Motor neuron (in vitro differentiated cells): ENCODE results near the gene DNAH2. TPM values are rescaled to one million over a fixed set of nuclear protein-coding genes. Genes with fewer than 3 reads are reported as not detected.

Experiments used
- ATAC-seq, 8 experiments: fragments of 200-7000 bp; cut with Tn5 transposase; replicated peaks in 6 of 8; 2 replicates each; pipeline ENCODE4 v1.8.0; 2021; ENCODE audit warnings: mild to moderate bottlenecking in 8 of 8, moderate library complexity in 8 of 8
- H3K27ac ChIP-seq, 2 donors: fragments of 250-450 bp; sonication (Bioruptor Pico); 2 replicates each; pipeline ENCODE4 v1.9.0; 2021; ENCODE audit warnings: antibody characterized with exemption in 2 of 2, mild to moderate bottlenecking in 2 of 2, moderate library complexity in 1 of 2
- H3K4me1 ChIP-seq, 2 donors: fragments of 250-450 bp; sonication (Bioruptor Pico); replicated peaks in 1 of 2; 2 replicates each; pipeline ENCODE4 v1.6.1; 2021; ENCODE audit warnings: antibody characterized with exemption in 2 of 2, mild to moderate bottlenecking in 2 of 2, moderate library complexity in 1 of 2
- H3K4me3 ChIP-seq, 5 donors: fragments of 250-450 bp; sonication (Bioruptor Pico); 2 replicates each; pipeline ENCODE4 v1.9.0; 2021; ENCODE audit warnings: antibody characterized with exemption in 5 of 5, mild to moderate bottlenecking in 5 of 5, moderate library complexity in 4 of 5
- WGBS, 10 experiments: fragments of 450-650 bp; shearing (Covaris generic); methylation state at CpG; one replicate each; pipeline ENCODE4 v1.0.0; 2022; 5-methylcytosine and 5-hydroxymethylcytosine counted together
- in situ Hi-C, 9 experiments: fragments of 400-800 bp; cut with MboI; loops; one replicate each; pipeline ENCODE4 v1.15.0; 2021; ENCODE audit warnings: low sequenced_read_pairs in 9 of 9, low pct_unique_long_range_greater_than_20kb in 2 of 9; ENCODE audit not compliant: unreplicated experiment in 9 of 9
- total RNA-seq, 8 experiments: library from RNA; unstranded; fragments of 300-600 nt; gene quantifications; 2 replicates each; pipeline versions ENCODE4 v1.2.3 to v1.2.4, GENCODE V29; 2022

DNAH2 gene
- total RNA-seq, 8 experiments from 2014 or later, result 0.25 to 4.4 (median 0.65) TPM

DNA sequence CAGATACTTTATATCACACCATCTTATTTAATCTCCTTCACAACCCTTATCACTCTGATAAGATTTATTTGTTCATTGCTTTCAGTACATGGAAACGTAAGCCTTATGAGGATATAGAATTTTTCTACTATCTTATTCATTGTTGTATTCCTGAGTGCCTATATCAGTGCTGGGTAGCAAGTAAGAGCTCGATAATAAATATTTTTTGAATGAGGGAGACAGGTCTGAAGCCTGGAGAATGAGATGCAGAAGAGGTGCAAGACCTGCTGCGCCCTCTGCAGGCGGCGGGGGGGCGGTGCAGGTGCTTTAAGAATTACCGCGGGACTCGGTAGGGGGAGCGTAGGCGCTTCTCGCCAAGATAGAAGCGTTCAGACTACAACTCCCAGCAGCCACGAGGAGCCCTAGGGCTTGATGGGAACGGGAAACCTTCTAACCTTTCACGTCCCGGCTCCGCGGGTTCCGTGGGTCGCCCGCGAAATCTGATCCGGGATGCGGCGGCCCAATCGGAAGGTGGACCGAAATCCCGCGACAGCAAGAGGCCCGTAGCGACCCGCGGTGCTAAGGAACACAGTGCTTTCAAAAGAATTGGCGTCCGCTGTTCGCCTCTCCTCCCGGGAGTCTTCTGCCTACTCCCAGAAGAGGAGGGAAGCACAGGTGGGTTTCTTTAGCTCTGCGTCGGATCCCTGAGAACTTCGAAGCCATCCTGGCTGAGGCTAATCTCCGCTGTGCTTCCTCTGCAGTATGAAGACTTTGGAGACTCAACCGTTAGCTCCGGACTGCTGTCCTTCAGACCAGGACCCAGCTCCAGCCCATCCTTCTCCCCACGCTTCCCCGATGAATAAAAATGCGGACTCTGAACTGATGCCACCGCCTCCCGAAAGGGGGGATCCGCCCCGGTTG, 29.4 kb upstream of the DNAH2 start, which contains the start of gene WRAP53:
TSS of gene WRAP53 (plus strand) at position 570 of the 900 bp plus-strand sequence. CDS start at position 742, 172 bp downstream.
- Histone ChIP-seq H3K4me3 (peak within 1 kb of the TSS; percentile 45 to 95 (median 67)), H3K4me1 (peaks cover 4 to 11% of the 10 kb centered on the region in 2 donors), H3K27ac (peak within 1 kb of the TSS; percentile 100)
- peak; percentile 77 to 86 (median 84) for ATAC-seq
- 0 to 4% (median 0%) methylated on average over 1 to 14 of the region's 51 CpGs for WGBS, 10 experiments
- in situ Hi-C loops, result no loop called here

DNA sequence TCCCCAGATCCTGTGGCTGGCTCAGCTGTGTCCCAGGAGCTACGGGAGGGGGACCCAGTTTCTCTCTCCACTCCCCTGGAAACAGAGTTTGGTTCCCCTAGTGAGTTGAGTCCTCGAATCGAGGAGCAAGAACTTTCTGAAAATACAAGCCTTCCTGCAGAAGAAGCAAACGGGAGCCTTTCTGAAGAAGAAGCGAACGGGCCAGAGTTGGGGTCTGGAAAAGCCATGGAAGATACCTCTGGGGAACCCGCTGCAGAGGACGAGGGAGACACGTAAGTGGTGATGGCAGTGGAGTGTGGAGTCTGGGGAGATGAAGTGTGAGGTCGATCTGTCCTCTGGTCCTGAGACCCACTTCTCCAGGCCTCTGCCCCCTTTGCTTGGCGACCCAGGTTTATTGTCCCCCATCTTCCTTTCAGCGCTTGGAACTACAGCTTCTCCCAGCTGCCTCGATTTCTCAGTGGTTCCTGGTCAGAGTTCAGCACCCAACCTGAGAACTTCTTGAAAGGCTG, 28.7 kb upstream of the DNAH2 start:
- peaks cover 3 to 11% of the 10 kb centered on the region in 2 donors for H3K4me1 ChIP-seq
- WGBS, 10 experiments, result 0 to 40% (median 0%) methylated on average over 1 to 9 of the region's 13 CpGs; no CpG with 5 or more reads in 3 of the 10 experiments
- no peak overlapping the region for H3K27ac ChIP-seq
- in situ Hi-C loops, result no loop called here
- peak overlapping the region; percentile 45 to 95 (median 67) for H3K4me3 ChIP-seq
- ATAC-seq, result no peak

DNA sequence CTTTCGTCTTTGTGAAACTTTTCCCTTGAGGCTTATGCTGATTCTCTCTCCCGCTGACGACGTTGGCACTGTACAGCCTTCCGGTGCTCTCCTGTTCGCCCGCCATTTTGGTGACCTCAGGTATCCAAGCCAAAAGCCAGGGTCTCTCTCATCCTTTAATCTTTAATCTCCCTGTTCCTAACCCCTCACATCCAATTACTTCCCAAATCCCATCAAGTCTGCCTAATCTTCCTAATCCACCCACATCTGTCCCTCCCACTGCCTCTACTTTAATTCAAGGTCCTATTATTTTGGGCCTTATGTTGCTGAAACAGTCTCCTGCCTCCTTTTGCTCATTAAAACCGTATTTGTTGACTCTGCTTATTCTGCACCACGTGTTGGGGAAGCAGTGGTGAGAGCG, 22.0 kb upstream of the DNAH2 start:
- in situ Hi-C loops, result no loop called here

DNA sequence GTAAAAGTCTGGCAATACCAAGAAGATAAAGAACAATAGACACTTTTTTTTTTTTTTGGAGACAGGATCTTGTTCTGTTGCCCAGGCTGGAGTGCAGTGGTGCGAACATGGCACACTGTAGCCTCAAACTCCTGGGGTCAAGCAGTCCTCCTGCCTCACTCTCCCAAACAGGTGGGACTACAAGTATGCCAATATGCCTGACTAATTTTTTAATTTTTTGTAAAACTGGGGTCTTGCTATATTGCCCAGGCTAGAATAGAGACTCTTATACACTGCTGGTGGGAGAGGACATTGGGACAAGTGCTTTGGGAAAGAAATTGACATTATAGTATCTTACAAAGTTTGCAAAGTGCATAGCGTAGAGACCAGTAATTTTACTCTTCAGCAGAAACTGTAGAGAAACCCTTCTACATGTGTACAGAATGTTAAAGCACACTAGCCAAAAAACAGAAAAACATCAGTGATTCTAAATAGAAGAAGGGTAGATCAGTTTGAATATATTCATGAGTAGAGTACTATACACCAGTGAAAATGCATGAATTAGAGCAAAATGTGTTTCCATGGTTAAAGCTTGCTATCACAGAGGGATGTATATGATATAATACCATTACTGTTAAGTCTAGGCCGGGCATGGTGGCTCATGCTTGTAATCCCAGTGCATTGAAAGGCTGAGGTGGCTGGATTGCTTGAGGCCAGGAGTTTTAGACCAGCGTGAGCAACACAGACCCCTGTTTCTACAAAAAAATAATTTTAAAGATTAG, 19.5 kb upstream of the DNAH2 start:
- Histone ChIP-seq H3K27ac (no peak overlapping the region), H3K4me3 (no peak overlapping the region), H3K4me1 (peaks cover under 1 to 3% of the 10 kb centered on the region in 2 donors)
- no peak for ATAC-seq
- in situ Hi-C loops, result no loop called here
- WGBS, 10 experiments, result 90 to 100% (median 98%) methylated on average over 1 to 4 of the region's 4 CpGs

More for the DNA sequence above, 22.0 kb upstream of the DNAH2 start:
- no peaks in the 10 kb centered on the region for H3K4me1 ChIP-seq
- 86 to 100% (median 98%) methylated on average over 1 to 10 of the region's 10 CpGs; no CpG with 5 or more reads in 1 of the 10 experiments for WGBS, 10 experiments
- H3K4me3 ChIP-seq, result no peak overlapping the region
- no peak overlapping the region for H3K27ac ChIP-seq
- ATAC-seq, result no peak

DNA sequence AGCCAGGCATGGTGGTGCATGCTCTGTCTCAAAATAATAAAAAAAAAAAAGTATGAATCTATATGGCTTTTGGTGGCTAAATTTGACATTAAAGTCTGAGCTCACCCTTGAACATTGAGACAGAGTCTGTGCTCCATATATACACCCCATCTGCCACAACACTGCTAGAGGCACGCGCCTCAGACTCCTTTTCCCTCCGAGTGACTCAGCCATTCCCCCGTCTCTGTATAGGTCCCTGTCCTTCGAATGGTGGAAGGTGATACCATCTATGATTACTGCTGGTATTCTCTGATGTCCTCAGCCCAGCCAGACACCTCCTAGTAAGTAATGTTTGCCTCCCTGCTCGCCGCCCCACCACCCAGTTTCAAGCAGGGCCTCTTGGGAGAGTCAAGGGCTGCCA, 17.0 kb upstream of the DNAH2 start:
- 76 to 100% (median 91%) methylated on average over 1 to 5 of the region's 7 CpGs; no CpG with 5 or more reads in 2 of the 10 experiments for WGBS, 10 experiments
- Histone ChIP-seq H3K4me1 (peaks cover 15 to 16% of the 10 kb centered on the region in 2 donors), H3K27ac (no peak overlapping the region), H3K4me3 (no peak overlapping the region)
- no peak for ATAC-seq
- in situ Hi-C loops, result loop anchor here in 1 of 9 experiments (25.0 kb wide), 1 partner anchor 137 kb away; the partner anchor contains the start of gene KDM6B

DNA sequence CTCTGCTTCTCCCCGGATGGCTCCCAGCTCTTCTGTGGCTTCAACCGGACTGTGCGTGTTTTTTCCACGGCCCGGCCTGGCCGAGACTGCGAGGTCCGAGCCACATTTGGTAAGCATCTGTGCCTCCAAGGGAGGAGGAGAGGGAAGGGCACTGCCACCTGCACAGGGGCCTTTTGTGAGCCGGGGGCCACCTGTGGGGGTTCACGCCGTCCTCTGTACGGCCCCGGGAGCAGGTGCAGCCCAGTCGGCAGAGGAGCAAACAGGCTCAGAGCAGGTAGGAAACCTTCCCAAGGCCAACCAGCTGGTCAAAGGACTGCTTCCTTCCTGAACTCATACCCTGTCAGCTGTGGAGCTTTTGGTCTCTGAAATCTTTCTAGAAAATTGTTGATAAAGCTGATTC, 15.9 kb upstream of the DNAH2 start:
- peaks cover 22 to 25% of the 10 kb centered on the region in 2 donors for H3K4me1 ChIP-seq
- WGBS, 10 experiments, result 85 to 100% (median 93%) methylated on average over 2 to 10 of the region's 14 CpGs; no CpG with 5 or more reads in 6 of the 10 experiments
- ATAC-seq, result no peak
- H3K27ac ChIP-seq, result no peak overlapping the region
- H3K4me3 ChIP-seq, result no peak overlapping the region
- in situ Hi-C loops, result loop anchor here in 1 of 9 experiments (25.0 kb wide), 1 partner anchor 136 kb away; the partner anchor contains the start of gene KDM6B

DNA sequence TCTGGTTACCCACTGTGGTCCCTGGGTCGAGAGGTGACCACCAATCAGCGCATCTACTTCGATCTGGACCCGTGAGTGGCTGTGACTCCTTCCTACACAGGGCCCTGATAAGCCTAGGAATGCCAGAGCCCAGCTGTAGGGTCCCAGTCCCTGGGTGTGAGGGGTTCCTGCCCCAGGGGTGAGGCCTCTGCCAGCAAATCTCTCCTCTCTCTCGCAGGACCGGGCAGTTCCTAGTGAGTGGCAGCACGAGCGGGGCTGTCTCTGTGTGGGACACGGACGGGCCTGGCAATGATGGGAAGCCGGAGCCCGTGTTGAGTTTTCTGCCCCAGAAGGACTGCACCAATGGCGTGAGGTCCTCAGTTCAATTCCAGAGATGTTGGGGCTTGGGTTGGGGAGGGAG, 14.8 kb upstream of the DNAH2 start:
- 80 to 100% (median 80%) methylated on average over 1 of the region's 13 CpGs; no CpG with 5 or more reads in 7 of the 10 experiments for WGBS, 10 experiments
- Histone ChIP-seq H3K4me3 (no peak overlapping the region), H3K4me1 (peaks cover 30 to 31% of the 10 kb centered on the region in 2 donors), H3K27ac (peak overlapping the region; percentile 41 to 43)
- ATAC-seq, result no peak
- in situ Hi-C loops, result loop anchor here in 1 of 9 experiments (25.0 kb wide), 1 partner anchor 135 kb away; the partner anchor contains the start of gene KDM6B

DNA sequence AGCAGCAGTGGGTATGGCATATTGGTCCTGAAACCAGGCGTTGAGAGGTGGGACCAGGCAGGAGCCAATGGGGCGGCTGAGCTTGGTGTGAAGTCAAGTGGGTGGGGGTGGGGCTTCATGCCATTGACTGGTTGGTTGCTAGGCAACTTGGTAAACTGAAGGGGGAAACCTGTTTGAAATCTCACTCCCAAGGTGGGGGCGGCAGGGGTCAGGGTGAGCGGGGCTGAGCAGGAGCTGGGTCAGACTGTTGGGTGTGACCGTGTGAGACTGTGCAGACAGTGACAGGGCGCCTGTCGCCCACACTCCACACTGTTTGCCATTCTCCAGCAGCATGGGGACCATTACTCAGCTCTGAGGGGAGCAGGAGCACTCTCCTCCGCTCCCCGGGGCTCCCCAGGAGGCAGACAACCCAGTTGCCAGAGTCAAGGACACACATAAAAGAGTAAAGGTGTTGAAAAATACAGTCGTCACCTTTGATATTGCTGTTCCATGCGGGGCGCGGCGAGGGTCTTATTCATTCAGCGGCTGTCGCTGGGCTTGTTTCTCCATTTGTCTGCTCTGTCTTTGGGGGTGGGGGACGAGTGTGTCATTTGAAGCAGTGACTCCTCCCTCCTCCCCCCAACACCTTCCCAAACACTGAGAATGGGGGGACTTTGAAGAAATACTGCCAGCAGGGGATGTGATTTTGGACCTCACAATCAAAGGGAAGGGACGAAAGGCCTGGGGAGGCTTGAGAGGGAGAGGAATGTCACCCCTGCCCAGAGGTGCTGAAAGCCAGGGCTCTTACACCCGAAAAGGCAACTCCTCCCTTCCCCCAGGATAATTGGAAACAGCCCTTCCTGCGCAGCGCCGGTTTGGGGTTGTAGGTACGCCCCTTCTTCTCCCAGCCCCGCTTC, 13.7 kb upstream of the DNAH2 start:
- in situ Hi-C loops, result loop anchor here in 1 of 9 experiments (25.0 kb wide), 1 partner anchor 133 kb away; the partner anchor contains the start of gene KDM6B
- Histone ChIP-seq H3K4me3 (peak overlapping the region; percentile 80 to 98 (median 93)), H3K4me1 (peaks cover 30 to 31% of the 10 kb centered on the region in 2 donors), H3K27ac (peak overlapping the region; percentile 10 to 41)
- ATAC-seq, result peak; percentile 63 to 80 (median 74)
- 0 to 44% (median 17%) methylated on average over 2 to 9 of the region's 24 CpGs; no CpG with 5 or more reads in 4 of the 10 experiments for WGBS, 10 experiments

DNA sequence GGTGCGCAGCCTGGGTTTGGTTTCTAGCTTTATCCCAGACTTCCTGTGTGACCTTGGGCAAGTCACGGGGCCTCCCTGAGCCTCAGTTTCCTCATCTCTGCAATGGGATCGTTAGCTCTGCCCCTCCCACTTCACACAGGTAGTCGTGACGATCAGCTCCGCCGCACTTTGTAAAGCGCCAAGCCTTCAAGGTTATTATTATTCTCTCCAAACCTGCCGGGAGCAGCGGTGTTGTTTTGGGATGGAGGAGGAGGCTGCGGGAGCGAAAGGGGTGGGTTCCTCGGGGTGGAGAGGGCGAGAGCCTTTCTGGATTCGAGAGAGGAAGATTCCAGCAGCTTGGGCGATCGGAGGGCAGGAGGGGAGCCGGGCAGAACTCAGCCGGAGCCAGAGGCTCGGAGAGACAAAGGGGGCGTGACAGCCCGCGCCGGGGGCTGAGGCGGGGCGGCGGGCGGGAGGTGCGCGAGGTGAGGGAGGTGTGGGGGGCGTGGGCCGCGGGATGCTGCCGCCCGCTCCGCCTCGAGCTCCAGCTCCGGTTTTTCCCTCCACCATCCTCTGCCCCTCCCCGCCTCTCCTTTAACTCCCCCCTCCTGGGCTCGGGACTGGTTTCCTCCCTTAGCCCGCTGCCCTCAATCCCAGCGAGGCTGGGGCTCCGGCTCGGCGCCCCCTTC, 12.8 kb upstream of the DNAH2 start, which contains the start of gene EFNB3:
TSS of gene EFNB3 (plus strand) at position 602 of the 668 bp plus-strand sequence. CDS start 397 bp downstream, outside the sequence.
- in situ Hi-C loops, result loop anchor here in 1 of 9 experiments (25.0 kb wide), 1 partner anchor 133 kb away; the partner anchor contains the start of gene KDM6B
- H3K4me1 ChIP-seq, result peaks cover 30 to 31% of the 10 kb centered on the region in 2 donors
- H3K27ac ChIP-seq, result peak within 1 kb of the TSS; percentile 58 to 75
- peak within 1 kb of the TSS; percentile 80 to 98 (median 93) for H3K4me3 ChIP-seq
- peak; percentile 53 to 84 (median 60) for ATAC-seq
- 0 to 4% (median 0%) methylated on average over 1 to 5 of the region's 45 CpGs; no CpG with 5 or more reads in 6 of the 10 experiments for WGBS, 10 experiments

DNA sequence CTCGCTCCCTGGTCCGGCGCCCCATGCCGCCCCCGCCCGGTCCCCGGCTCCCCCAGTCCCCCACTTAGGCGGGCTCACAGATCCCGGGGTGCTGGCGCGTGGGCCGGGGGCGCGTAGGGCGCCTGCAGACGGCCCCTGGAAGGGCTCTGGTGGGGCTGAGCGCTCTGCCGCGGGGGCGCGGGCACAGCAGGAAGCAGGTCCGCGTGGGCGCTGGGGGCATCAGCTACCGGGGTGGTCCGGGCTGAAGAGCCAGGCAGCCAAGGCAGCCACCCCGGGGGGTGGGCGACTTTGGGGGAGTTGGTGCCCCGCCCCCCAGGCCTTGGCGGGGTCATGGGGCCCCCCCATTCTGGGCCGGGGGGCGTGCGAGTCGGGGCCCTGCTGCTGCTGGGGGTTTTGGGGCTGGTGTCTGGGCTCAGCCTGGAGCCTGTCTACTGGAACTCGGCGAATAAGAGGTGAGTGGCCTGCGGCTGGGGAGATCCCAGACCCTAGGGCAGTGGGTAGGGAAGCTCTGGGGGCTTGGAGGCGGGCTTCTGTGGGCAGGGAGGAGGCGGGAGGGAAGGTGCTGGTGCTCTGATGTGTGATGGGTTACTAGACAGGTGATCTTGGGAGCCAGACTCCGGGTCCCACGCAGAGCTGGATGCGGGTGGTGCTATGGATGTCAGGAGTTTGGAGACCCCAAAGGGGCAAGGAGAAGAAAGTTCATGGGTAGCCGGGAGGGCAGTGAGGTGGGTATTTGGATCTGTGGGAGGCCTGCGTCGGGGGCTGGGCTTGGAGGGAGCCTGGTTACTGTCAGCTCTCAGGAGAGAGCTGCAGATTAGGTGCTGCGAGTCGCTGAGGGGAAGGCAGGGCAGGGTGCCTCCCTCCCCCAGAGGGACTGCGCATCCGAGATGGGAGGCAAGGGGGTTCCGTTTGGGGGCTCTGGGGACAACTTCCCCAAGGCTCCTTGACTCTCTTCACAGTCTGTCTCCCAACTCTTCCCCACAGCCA, 12.0 kb upstream of the DNAH2 start:
- in situ Hi-C loops, result loop anchor here in 1 of 9 experiments (25.0 kb wide), 1 partner anchor 132 kb away; the partner anchor contains the start of gene KDM6B
- peak overlapping the region; percentile 80 to 98 (median 93) for H3K4me3 ChIP-seq
- H3K4me1 ChIP-seq, result peaks cover 30 to 31% of the 10 kb centered on the region in 2 donors
- ATAC-seq, result peak in 7 of 8 experiments; percentile 7 to 52 (median 36)
- H3K27ac ChIP-seq, result peak overlapping the region; percentile 58 to 75
- WGBS, 10 experiments, result 0 to 10% methylated on average over 2 of the region's 50 CpGs; no CpG with 5 or more reads in 8 of the 10 experiments
